WTC11 (cell line): Measurements from ENCODE around the gene PLEKHH3. TPM values are rescaled to one million over a fixed set of nuclear protein-coding genes. Genes with fewer than 3 reads are reported as not detected.
A peak's percentile ranks its signal among the peaks of the same experiment; 100 is the strongest.

Experiments used
- ATAC-seq: fragments of 200-7000 bp; cut with Tn5 transposase; 2 replicates; pipeline ENCODE4 v1.10.0; 2021; ENCODE audit warnings: mild to moderate bottlenecking, moderate library complexity
- CTCF ChIA-PET: fragments of 300-600 bp; sonication (Branson Sonifier 250); formaldehyde crosslinking; loops from one replicate; lab custom pipeline; 2021; ENCODE audit warnings: antibody characterized with exemption; lab: Charles Lee
- POLR2A ChIA-PET: fragments of 350-600 bp; sonication (Branson Sonifier 250); formaldehyde crosslinking; loops from one replicate; lab custom pipeline; 2021; ENCODE audit warnings: antibody characterized with exemption; lab: Charles Lee
- DNase-seq: peaks from one replicate; pipeline ENCODE4 v3.0.0; 2021; ENCODE audit warnings: low spot score
- H3K27ac Mint-ChIP-seq: 2 replicates; pipeline ENCODE4 v1.8.0; 2021; ENCODE audit warnings: mixed read lengths
- H3K27me3 Mint-ChIP-seq: 2 replicates; pipeline ENCODE4 v1.8.0; 2021; ENCODE audit warnings: low read depth, mild to moderate bottlenecking, moderate library complexity, mixed read lengths
- H3K36me3 Mint-ChIP-seq: 2 replicates; pipeline ENCODE4 v1.8.0; 2021; ENCODE audit warnings: mixed read lengths
- H3K4me1 Mint-ChIP-seq: 2 replicates; pipeline ENCODE4 v1.8.0; 2022; ENCODE audit warnings: mixed read lengths
- H3K4me3 Mint-ChIP-seq: 2 replicates; pipeline ENCODE4 v1.8.0; 2021; ENCODE audit warnings: mild to moderate bottlenecking, moderate library complexity, mixed read lengths
- H3K9me3 Mint-ChIP-seq: 2 replicates; pipeline ENCODE4 v1.8.0; 2021; ENCODE audit warnings: mixed read lengths
- ARID4B ChIP-seq: sonication (generic); formaldehyde crosslinking; IDR thresholded peaks from 2 replicates; pipeline ENCODE4 v1.8.0; 2023; ENCODE audit warnings: missing genetic modification reagents, mild to moderate bottlenecking, borderline replicate concordance
- CREB1 ChIP-seq: sonication (generic); formaldehyde crosslinking; IDR thresholded peaks from 2 replicates; pipeline ENCODE4 v1.8.0; 2023; ENCODE audit warnings: mild to moderate bottlenecking, missing genetic modification reagents
- CREM ChIP-seq: sonication (generic); formaldehyde crosslinking; IDR thresholded peaks from 2 replicates; pipeline ENCODE4 v1.8.1; 2022; ENCODE audit warnings: mild to moderate bottlenecking, missing genetic modification reagents, moderate library complexity
- E2F1 ChIP-seq: sonication (generic); formaldehyde crosslinking; IDR thresholded peaks from 2 replicates; pipeline ENCODE4 v1.8.0; 2022; ENCODE audit warnings: mild to moderate bottlenecking, missing genetic modification reagents
- ERG ChIP-seq: fragments of 250-450 bp; sonication (Bioruptor Pico); IDR thresholded peaks from 2 replicates; pipeline ENCODE4 v1.8.0; 2021; ENCODE audit warnings: mild to moderate bottlenecking
- PRDM15 ChIP-seq: sonication (generic); formaldehyde crosslinking; IDR thresholded peaks from 2 replicates; pipeline ENCODE4 v1.8.0; 2022; ENCODE audit warnings: missing genetic modification reagents
- RELA ChIP-seq: sonication (generic); formaldehyde crosslinking; IDR thresholded peaks from 2 replicates; pipeline ENCODE4 v1.8.1; 2022; ENCODE audit warnings: missing genetic modification reagents, mild to moderate bottlenecking, borderline replicate concordance
- TCF7 ChIP-seq: sonication (generic); formaldehyde crosslinking; IDR thresholded peaks from 2 replicates; pipeline ENCODE4 v1.8.0; 2022; ENCODE audit warnings: mild to moderate bottlenecking, low read depth, missing genetic modification reagents, moderate library complexity
- USF1 ChIP-seq: sonication (generic); formaldehyde crosslinking; IDR thresholded peaks from 2 replicates; pipeline ENCODE4 v1.8.0; 2022; ENCODE audit warnings: mild to moderate bottlenecking, missing genetic modification reagents
- ZNF138 ChIP-seq: sonication (generic); formaldehyde crosslinking; conservative IDR thresholded peaks from 2 replicates; pipeline ENCODE4 v1.8.1; 2022; ENCODE audit warnings: mild to moderate bottlenecking, moderate library complexity, missing genetic modification reagents
- ZNF671 ChIP-seq: fragments of 250-450 bp; sonication (Bioruptor Pico); IDR thresholded peaks from 2 replicates; pipeline ENCODE4 v1.8.0; 2021; ENCODE audit warnings: mild to moderate bottlenecking
- total RNA-seq: library from RNA; stranded (reverse); gene quantifications from 3 replicates; pipeline ENCODE4 v1.2.3, GENCODE V29; 2021
- TF ChIP-seq, protein P1 (sequence below): sonication (generic); formaldehyde crosslinking; conservative IDR thresholded peaks from 2 replicates; pipeline ENCODE4 v1.8.1; 2022; ENCODE audit warnings: mild to moderate bottlenecking, missing genetic modification reagents
- TF ChIP-seq, protein P2 (sequence below): sonication (generic); formaldehyde crosslinking; IDR thresholded peaks from 2 replicates; pipeline ENCODE4 v1.8.1; 2022; ENCODE audit warnings: low read depth, mild to moderate bottlenecking, moderate library complexity, missing genetic modification reagents, borderline replicate concordance
- TF ChIP-seq, protein P3 (sequence below): sonication (generic); formaldehyde crosslinking; IDR thresholded peaks from 2 replicates; pipeline ENCODE4 v1.8.1; 2023; ENCODE audit warnings: mild to moderate bottlenecking, missing genetic modification reagents, moderate library complexity
- TF ChIP-seq, protein P4 (sequence below): sonication (generic); formaldehyde crosslinking; IDR thresholded peaks from 2 replicates; pipeline ENCODE4 v1.8.1; 2023; ENCODE audit warnings: mild to moderate bottlenecking, missing genetic modification reagents, moderate library complexity

The PLEKHH3 gene
- total RNA-seq, 1 experiment from 2014 or later, result 40.2 TPM

DNA sequence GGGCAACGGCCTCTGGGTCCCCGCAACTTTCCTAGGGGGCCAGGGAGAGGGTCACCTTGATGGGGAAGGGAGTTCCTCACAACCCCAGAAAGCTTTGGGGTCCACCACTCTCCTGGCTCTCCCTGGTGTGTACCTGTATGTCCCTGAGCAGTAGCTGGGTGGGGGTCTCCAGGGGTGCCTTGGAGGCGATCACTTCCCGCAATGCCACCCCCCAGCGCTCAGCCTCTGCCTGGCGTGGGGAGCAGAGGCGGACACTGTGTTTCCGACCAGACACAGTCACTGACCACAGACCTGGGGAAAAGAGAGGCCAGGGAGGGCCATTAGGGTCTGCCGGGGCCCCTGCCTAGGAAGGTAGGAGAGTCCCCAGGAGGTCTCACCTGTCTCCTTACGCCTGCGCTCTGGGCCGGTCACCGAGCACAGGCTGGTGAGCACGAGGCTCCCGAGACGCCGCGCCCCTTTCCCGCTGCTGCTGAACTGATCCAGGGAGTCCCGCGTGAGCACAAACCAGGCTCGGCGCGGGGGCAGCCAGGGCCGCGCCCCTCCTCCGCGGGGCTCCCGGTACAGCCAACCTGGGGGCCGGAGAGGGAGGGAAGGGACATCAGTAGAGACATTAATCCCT lies 3.4 kb downstream of the PLEKHH3 start:
- H3K4me1 Mint-ChIP-seq, result peaks cover 43% of the 10 kb centered on the region
- TF ChIP-seq RELA (no peak), PRDM15 (CRISPR knock-in tag) (no peak)
- peaks cover 8% of the 10 kb centered on the region for H3K36me3 Mint-ChIP-seq
- H3K4me3 Mint-ChIP-seq, result no peak overlapping the region
- ATAC-seq (no peak), DNase-seq (no peak)
- CTCF ChIA-PET, result interaction anchor here (0.6 to 3.2 kb wide), 28 partner anchors 10 to 151 kb away, joined by 3 to 31 read pairs (median 6); partner anchors contain the start of genes BECN1, CNTNAP1, PSMC3IP and RAMP2
- H3K9me3 Mint-ChIP-seq, result no peaks in the 10 kb centered on the region
- H3K27ac Mint-ChIP-seq, result no peak overlapping the region
- POLR2A ChIA-PET, result interaction anchor here (0.6 to 1.9 kb wide), 3 partner anchors 64 to 95 kb away, joined by 3 to 6 read pairs (median 3); partner anchors contain the start of genes PSMC3IP, RETREG3 and TUBG1
- peaks cover 3% of the 10 kb centered on the region for H3K27me3 Mint-ChIP-seq

- ChIA-PET POLR2A (interaction anchor here (3.2 kb wide), 1 partner anchor 13 kb away, joined by 13 read pairs; the partner anchor contains the start of gene TUBG2), CTCF (interaction anchor here (1.3 to 4.9 kb wide), 8 partner anchors 8 to 94 kb away, joined by 4 to 58 read pairs (median 15); partner anchors contain the start of genes CCR10, CNTNAP1, PSMC3IP and RETREG3)
- Mint-ChIP-seq H3K4me1 (peaks cover 41% of the 10 kb centered on the region), H3K27ac (no peak overlapping the region), H3K4me3 (peak overlapping the region; percentile 68), H3K36me3 (peaks cover 13% of the 10 kb centered on the region), H3K27me3 (peaks cover 3% of the 10 kb centered on the region)
- DNase-seq (no peak), ATAC-seq (no peak)
- no peak for TF ChIP-seq TCF7 (CRISPR knock-in tag)
- no peak for TF ChIP-seq CREM (CRISPR knock-in tag)
- TF ChIP-seq ZNF138 (CRISPR knock-in tag), result no peak
- no peak for TF ChIP-seq USF1 (CRISPR knock-in tag)
- TF ChIP-seq, protein P1, sequence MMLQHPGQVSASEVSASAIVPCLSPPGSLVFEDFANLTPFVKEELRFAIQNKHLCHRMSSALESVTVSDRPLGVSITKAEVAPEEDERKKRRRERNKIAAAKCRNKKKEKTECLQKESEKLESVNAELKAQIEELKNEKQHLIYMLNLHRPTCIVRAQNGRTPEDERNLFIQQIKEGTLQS (CRISPR knock-in tag), result no peak
- TF ChIP-seq E2F1 (CRISPR knock-in tag), result no peak
- TF ChIP-seq CREB1, result no peak
- TF ChIP-seq, protein P2, sequence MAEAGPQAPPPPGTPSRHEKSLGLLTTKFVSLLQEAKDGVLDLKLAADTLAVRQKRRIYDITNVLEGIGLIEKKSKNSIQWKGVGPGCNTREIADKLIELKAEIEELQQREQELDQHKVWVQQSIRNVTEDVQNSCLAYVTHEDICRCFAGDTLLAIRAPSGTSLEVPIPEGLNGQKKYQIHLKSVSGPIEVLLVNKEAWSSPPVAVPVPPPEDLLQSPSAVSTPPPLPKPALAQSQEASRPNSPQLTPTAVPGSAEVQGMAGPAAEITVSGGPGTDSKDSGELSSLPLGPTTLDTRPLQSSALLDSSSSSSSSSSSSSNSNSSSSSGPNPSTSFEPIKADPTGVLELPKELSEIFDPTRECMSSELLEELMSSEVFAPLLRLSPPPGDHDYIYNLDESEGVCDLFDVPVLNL, result no peak
- TF ChIP-seq ERG (CRISPR knock-in tag), result no peak
- TF ChIP-seq, protein P3, sequence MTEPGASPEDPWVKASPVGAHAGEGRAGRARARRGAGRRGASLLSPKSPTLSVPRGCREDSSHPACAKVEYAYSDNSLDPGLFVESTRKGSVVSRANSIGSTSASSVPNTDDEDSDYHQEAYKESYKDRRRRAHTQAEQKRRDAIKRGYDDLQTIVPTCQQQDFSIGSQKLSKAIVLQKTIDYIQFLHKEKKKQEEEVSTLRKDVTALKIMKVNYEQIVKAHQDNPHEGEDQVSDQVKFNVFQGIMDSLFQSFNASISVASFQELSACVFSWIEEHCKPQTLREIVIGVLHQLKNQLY, result no peak
- TF ChIP-seq ARID4B (CRISPR knock-in tag), result no peak
- TF ChIP-seq, protein P4, sequence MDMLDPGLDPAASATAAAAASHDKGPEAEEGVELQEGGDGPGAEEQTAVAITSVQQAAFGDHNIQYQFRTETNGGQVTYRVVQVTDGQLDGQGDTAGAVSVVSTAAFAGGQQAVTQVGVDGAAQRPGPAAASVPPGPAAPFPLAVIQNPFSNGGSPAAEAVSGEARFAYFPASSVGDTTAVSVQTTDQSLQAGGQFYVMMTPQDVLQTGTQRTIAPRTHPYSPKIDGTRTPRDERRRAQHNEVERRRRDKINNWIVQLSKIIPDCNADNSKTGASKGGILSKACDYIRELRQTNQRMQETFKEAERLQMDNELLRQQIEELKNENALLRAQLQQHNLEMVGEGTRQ (CRISPR knock-in tag), result no peak
- TF ChIP-seq ZNF671 (CRISPR knock-in tag), result no peak
- TF ChIP-seq, all 79 proteins: peak for 0
- no peaks in the 10 kb centered on the region for H3K9me3 Mint-ChIP-seq
These were observed 4.8 kb downstream of the PLEKHH3 start for GRCh38 chr17:42672038-42672437.
